PC-3 (cell line): ENCODE measurements around the gene MIXL1. TPM values are rescaled to one million over a fixed set of nuclear protein-coding genes. Genes with fewer than 3 reads are reported as not detected.

Experiments
- ATAC-seq: fragments of 200-7000 bp; cut with Tn5 transposase; 2 replicates; pipeline ENCODE4 v1.9.1; 2020; ENCODE audit warnings: mild to moderate bottlenecking, moderate library complexity
- BruUV-seq: library from RNA; stranded (reverse); fragments of 400-500 nt; replicated peaks from 2 replicates; lab custom pipeline; 2021; lab: Mats Ljungman, UMichigan
- CTCF ChIA-PET: fragments of 300-600 bp; sonication (Branson Sonifier 250); formaldehyde crosslinking; loops from one replicate; lab custom pipeline; 2022; ENCODE audit warnings: antibody characterized with exemption; lab: Charles Lee
- POLR2A ChIA-PET: fragments of 300-600 bp; sonication (Branson Sonifier 250); formaldehyde crosslinking; loops from one replicate; lab custom pipeline; 2022; ENCODE audit warnings: antibody characterized with exemption; ENCODE audit not compliant: unreplicated experiment; lab: Charles Lee
- DNase-seq: peaks from one replicate; pipeline ENCODE4 v3.0.0-alpha.2; 2015
- H2AFZ ChIP-seq: fragments of 300-600 bp; sonication (generic); 2 replicates; pipeline ENCODE4 v1.6.0; 2016; ENCODE audit warnings: antibody characterized with exemption, low read length
- H3F3A ChIP-seq: fragments of 300-600 bp; sonication (generic); one replicate; pipeline ENCODE4 v1.6.0; 2017; ENCODE audit warnings: antibody characterized with exemption, low read length, control low read depth, mild to moderate bottlenecking; ENCODE audit not compliant: unreplicated experiment
- H3K27ac ChIP-seq: fragments of 300-600 bp; sonication (generic); 2 replicates; pipeline ENCODE4 v1.5.1; 2016; ENCODE audit warnings: mild to moderate bottlenecking, low read length
- H3K27me3 ChIP-seq: fragments of 300-600 bp; sonication (generic); 2 replicates; pipeline ENCODE4 v1.6.1; 2016; ENCODE audit warnings: low read length, mixed read lengths
- H3K36me3 ChIP-seq: fragments of 300-600 bp; sonication (generic); 2 replicates; pipeline ENCODE4 v1.6.1; 2016; ENCODE audit warnings: low read depth, mixed run types, low read length, mixed read lengths
- H3K4me1 ChIP-seq: fragments of 300-600 bp; sonication (generic); 2 replicates; pipeline ENCODE4 v1.5.1; 2016; ENCODE audit warnings: low read length; ENCODE audit not compliant: insufficient read depth
- H3K4me2 ChIP-seq: fragments of 300-600 bp; sonication (generic); 2 replicates; pipeline ENCODE4 v1.6.0; 2016; ENCODE audit warnings: low read length
- H3K4me3 ChIP-seq: fragments of 300-600 bp; sonication (generic); 2 replicates; pipeline ENCODE4 v1.5.1; 2016; ENCODE audit warnings: mild to moderate bottlenecking, low read length, mixed read lengths
- H3K79me2 ChIP-seq: fragments of 300-600 bp; sonication (generic); 2 replicates; pipeline ENCODE4 v1.6.1; 2017; ENCODE audit warnings: low read length, mixed read lengths
- H3K9ac ChIP-seq: fragments of 300-600 bp; sonication (generic); 2 replicates; pipeline ENCODE4 v1.6.0; 2016; ENCODE audit warnings: mild to moderate bottlenecking, low read length
- H3K9me2 ChIP-seq: fragments of 300-600 bp; sonication (generic); replicated peaks from 2 replicates; pipeline ENCODE4 v1.6.1; 2016; ENCODE audit warnings: mixed run types, low read length, mixed read lengths
- H3K9me3 ChIP-seq: fragments of 300-600 bp; sonication (generic); 2 replicates; pipeline ENCODE4 v1.6.1; 2016; ENCODE audit warnings: low read length, mixed read lengths
- H4K20me1 ChIP-seq: fragments of 300-600 bp; sonication (generic); 2 replicates; pipeline ENCODE4 v1.6.1; 2016; ENCODE audit warnings: low read length, mixed read lengths
- CTCF ChIP-seq: fragments of 300-600 bp; sonication (generic); conservative IDR thresholded peaks from 2 replicates; pipeline ENCODE4 v1.5.1; 2017; ENCODE audit warnings: antibody characterized with exemption, low read depth, mild to moderate bottlenecking, low read length
- EZH2 ChIP-seq: fragments of 300-600 bp; sonication (generic); IDR thresholded peaks from one replicate; pipeline ENCODE4 v1.6.1; 2017; ENCODE audit warnings: antibody characterized with exemption, mild to moderate bottlenecking, low read length; ENCODE audit not compliant: unreplicated experiment
- EZH2phosphoT487 ChIP-seq: fragments of 300-600 bp; sonication (generic); IDR thresholded peaks from 2 replicates; pipeline ENCODE4 v1.6.1; 2018; ENCODE audit warnings: mild to moderate bottlenecking, antibody characterized with exemption, low read length, borderline replicate concordance
- intact Hi-C: fragments of 100-400 bp; cut with micrococcal nuclease; formaldehyde crosslinking; loops from 2 replicates; pipeline ENCODE4 v1.9.0; 2023
- total RNA-seq: library from RNA; depleted of rRNA; stranded (reverse); fragments of >200 nt; gene quantifications from 2 replicates; pipeline ENCODE4 v1.2.3, GENCODE V29; 2014

MIXL1 gene
- total RNA-seq, 1 experiment from 2014 or later = not detected

- POLR2A ChIA-PET = no interaction called here
- Histone ChIP-seq H3F3A (no peaks in the 10 kb centered on the region), H3K9me3 (no peaks in the 10 kb centered on the region), H3K27ac (no peak overlapping the region), H3K4me3 (no peak overlapping the region), H3K9ac (no peak overlapping the region), H3K4me2 (no peak overlapping the region), H3K4me1 (no peaks in the 10 kb centered on the region), H3K9me2 (no peaks in the 10 kb centered on the region), H4K20me1 (no peaks in the 10 kb centered on the region), H3K36me3 (no peaks in the 10 kb centered on the region), H3K79me2 (no peaks in the 10 kb centered on the region), H3K27me3 (no peaks in the 10 kb centered on the region), H2AFZ (no peak overlapping the region)
- CTCF ChIA-PET = no interaction called here
- DNase-seq = no peak
- intact Hi-C loops = no loop called here
- BruUV-seq = no TSS peak
- ATAC-seq = no peak
- TF ChIP-seq EZH2 (no peak), CTCF (no peak), EZH2phosphoT487 (no peak)
Measured at GRCh38 chr1:226209307-226210059, 14.0 kb upstream of the MIXL1 start.

- H3K79me2 ChIP-seq = no peaks in the 10 kb centered on the region
- H3K9ac ChIP-seq = no peak overlapping the region
- no peak overlapping the region for H3K4me3 ChIP-seq
- ChIA-PET POLR2A (no interaction called here), CTCF (no interaction called here)
- no peak overlapping the region for H3K4me2 ChIP-seq
- no peaks in the 10 kb centered on the region for H3K4me1 ChIP-seq
- no peaks in the 10 kb centered on the region for H3K9me2 ChIP-seq
- ATAC-seq (no peak), DNase-seq (no peak)
- no peaks in the 10 kb centered on the region for H3K27me3 ChIP-seq
- intact Hi-C loops = no loop called here
- TF ChIP-seq EZH2phosphoT487 (no peak), CTCF (no peak), EZH2 (no peak)
- no peak overlapping the region for H3K27ac ChIP-seq
- no peaks in the 10 kb centered on the region for H3K9me3 ChIP-seq
- no peak overlapping the region for H2AFZ ChIP-seq
- H4K20me1 ChIP-seq = no peaks in the 10 kb centered on the region
- H3F3A ChIP-seq = no peaks in the 10 kb centered on the region
- BruUV-seq = no TSS peak
- no peaks in the 10 kb centered on the region for H3K36me3 ChIP-seq
Measured at GRCh38 chr1:226210571-226211176, 12.8 kb upstream of the MIXL1 start.

GRCh38 chr1:226211181-226211821 lies 12.2 kb upstream of the MIXL1 start:
- no peaks in the 10 kb centered on the region for H3K79me2 ChIP-seq
- H3K36me3 ChIP-seq = no peaks in the 10 kb centered on the region
- H2AFZ ChIP-seq = no peak overlapping the region
- DNase-seq (no peak), ATAC-seq (no peak)
- TF ChIP-seq EZH2 (no peak), CTCF (no peak), EZH2phosphoT487 (no peak)
- no peaks in the 10 kb centered on the region for H3K4me1 ChIP-seq
- CTCF ChIA-PET = no interaction called here
- H3K4me2 ChIP-seq = no peak overlapping the region
- intact Hi-C loops = no loop called here
- H3K27ac ChIP-seq = no peak overlapping the region
- BruUV-seq = no TSS peak
- POLR2A ChIA-PET = no interaction called here
- H3K4me3 ChIP-seq = no peak overlapping the region
- no peaks in the 10 kb centered on the region for H3F3A ChIP-seq
- no peaks in the 10 kb centered on the region for H4K20me1 ChIP-seq
- no peaks in the 10 kb centered on the region for H3K9me3 ChIP-seq
- H3K9ac ChIP-seq = no peak overlapping the region
- no peaks in the 10 kb centered on the region for H3K27me3 ChIP-seq
- no peaks in the 10 kb centered on the region for H3K9me2 ChIP-seq
